GM19452 (cell line): ENCODE results near the gene FOXP2.

Experiments used
- ATAC-seq: cut with Tn5 transposase; IDR thresholded peaks from one replicate; pipeline ENCODE4 v1.9.1; 2021; ENCODE audit not compliant: unreplicated experiment

Gene FOXP2

DNA sequence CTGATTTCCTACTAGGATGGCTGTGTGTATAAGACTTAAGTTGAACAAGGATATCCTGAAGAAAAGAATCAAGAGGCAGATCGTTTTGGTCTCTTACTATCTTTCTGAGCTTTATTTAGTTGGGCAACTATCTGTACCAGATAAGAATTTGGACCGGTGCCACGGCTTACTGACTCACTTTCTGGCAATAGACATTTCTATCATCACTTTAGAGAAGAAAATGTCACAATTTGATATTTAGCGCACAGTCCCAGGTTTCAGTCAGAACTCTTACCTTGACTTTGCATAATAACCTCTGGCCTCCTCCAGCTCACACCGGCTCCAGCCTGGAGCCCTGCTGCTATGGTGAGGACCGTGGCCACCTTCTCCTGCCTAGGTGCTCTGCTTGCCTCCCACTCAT lies 289.1 kb downstream of the FOXP2 start:
- no peak for ATAC-seq

DNA sequence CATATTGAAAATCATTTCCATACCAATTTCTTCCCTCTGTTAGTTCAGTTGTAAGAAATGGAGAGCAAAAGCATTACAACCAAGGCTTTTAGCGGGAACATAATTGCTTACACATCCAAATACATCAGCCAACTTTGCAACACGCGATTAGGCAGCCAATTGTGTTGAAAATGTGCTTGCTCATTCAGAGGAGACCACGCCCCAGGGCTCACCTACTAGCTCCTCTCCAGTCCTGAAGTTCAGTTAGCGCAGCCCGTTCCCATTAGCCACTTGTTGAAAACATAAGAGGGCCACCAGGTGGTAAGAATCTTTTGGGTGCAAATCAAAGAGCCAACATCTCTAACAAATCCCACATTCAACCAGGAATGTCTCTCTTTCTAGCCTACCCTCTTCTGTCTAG lies 294.0 kb downstream of the FOXP2 start:
- no peak for ATAC-seq

- no peak for ATAC-seq
These were observed 295.9 kb downstream of the FOXP2 start for GRCh38 chr7:114710499-114710898.

GRCh38 chr7:114711241-114711640 lies 296.6 kb downstream of the FOXP2 start:
- ATAC-seq, result no peak

DNA sequence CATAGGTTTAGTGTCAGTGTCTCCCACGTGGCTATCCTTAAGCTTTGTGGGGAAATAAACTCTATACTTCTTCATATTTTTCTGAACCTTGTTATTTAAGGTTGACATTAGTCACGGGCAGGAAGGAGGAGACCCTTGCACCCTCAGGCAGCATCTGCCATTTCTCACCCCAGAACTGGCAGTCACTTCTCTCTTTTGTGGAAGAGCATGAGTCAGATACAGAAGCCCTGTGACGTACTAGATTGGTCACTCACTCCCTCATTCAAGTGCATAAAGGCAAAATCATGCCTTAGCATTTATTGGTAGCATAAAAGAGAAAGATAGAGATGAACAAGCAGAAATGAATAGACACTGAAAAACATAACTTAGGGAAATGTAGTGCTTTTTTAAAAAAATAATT lies 301.3 kb downstream of the FOXP2 start:
- ATAC-seq, result no peak

DNA sequence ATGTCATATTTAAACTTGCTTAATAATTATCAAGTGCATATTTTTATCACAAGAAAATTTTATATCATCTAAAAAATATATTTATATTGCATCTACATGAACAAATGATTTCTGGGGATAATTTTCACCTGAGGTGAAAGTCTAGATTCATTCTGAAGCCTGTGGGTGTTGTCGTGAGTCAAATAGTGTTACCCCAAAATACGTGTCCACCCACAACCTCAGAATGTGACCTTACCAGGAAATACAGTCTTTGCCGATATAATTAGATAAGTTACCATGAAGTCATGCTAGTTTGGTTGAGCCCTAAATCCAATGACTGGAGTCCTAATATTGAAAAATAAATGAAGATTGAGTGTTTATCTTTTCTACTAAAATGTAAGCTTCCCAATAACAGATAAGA lies 304.2 kb downstream of the FOXP2 start:
- no peak for ATAC-seq

DNA sequence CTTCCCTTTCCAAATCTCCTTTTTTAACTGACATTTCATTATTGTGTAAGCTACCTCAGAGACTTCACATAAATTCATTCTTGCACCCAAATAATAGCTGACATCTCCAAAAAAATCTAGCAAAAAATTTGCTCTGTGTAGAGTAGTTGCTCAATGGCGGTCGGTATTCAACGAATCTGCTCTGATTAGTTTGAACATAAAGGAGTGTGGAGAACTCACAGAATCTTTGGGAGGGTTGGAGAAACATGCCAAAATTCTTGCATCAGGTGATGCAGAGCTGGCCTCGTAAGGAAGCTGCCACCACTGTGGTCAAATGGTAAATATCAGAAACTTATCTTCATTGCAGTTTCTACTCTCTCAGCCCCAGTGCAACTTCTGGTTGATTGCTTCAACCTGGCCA lies 306.1 kb downstream of the FOXP2 start:
- ATAC-seq, result no peak

- no peak for ATAC-seq
These were observed 307.9 kb downstream of the FOXP2 start for GRCh38 chr7:114722562-114722961.

GRCh38 chr7:114723308-114723707 lies 308.7 kb downstream of the FOXP2 start:
- ATAC-seq, result no peak

DNA sequence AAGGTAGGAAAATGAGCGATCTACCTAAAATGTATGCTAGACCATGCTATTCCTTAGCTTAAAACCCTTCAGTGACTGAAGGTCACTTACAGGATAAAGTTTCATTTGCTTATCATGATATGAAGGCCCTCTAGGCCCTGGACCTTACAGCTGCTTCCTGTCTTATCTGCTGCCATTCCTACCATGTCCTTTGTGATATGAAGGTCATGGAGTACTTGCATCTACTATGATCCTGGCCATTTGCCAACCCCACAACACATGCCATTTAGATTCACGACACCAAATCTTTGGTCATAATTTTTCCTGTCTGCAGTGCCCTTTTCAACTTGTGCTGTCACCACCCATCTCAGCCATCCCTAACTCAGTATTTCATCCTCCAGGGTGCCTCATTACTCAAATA lies 325.5 kb downstream of the FOXP2 start:
- no peak for ATAC-seq

- ATAC-seq, result no peak
These were observed 326.3 kb downstream of the FOXP2 start for GRCh38 chr7:114740941-114741340.

- no peak for ATAC-seq
These were observed 327.3 kb downstream of the FOXP2 start for GRCh38 chr7:114741911-114742310.
